Measurements from ENCODE around the gene GIT2. TPM values are rescaled to one million over a fixed set of nuclear protein-coding genes. Genes with fewer than 3 reads are reported as not detected.

GIT2 gene
- total and polyA plus RNA-seq, 2 of the 13 experiments (the other 11 are each of a cell fraction or from before 2014, with no cell fraction given): 18.4 to 19.8 TPM

- H3K4me1 ChIP-seq (ENCODE audit: insufficient read depth, low read length): peaks cover 65% of the 10 kb centered on the region
- no peaks in the 10 kb centered on the region for H4K20me1 ChIP-seq (ENCODE audit: insufficient read depth, low read length)
- H3K36me3 ChIP-seq (replicated peaks in 1 of 2; ENCODE audit: control insufficient read depth in 1 of 2, insufficient read depth in 2 of 2, low read length in 2 of 2): no peaks in the 10 kb centered on the region
- no peak for DNase-seq (ENCODE audit: low spot score)
- in situ Hi-C loops (cut with HindIII; ENCODE audit: extremely low pct_ligation_motif_present, low pct_unique_long_range_greater_than_20kb) (no loop called here), intact Hi-C loops (cut with micrococcal nuclease; ENCODE audit: unreplicated experiment) (no loop called here)
- H3K4me2 ChIP-seq (ENCODE audit: low read depth, low read length): peak overlapping the region; percentile 54
- H3K9me3 ChIP-seq (ENCODE audit: low read length): no peaks in the 10 kb centered on the region
- H3K27ac ChIP-seq (ENCODE audit: extremely low read length, insufficient read depth, low read length): no peak overlapping the region
- no peaks in the 10 kb centered on the region for H3K79me2 ChIP-seq (ENCODE audit: insufficient read depth, low read length)
- ATAC-seq: peak; percentile 22; the same call in 2 of the 3 replicates
- POLR2A ChIA-PET: interaction anchor here (0.9 kb wide), 1 partner anchor 10 kb away, joined by 6 read pairs; the partner anchor contains the start of gene TCHP
- BruUV-seq (replicated peaks): no TSS peak
- no peak overlapping the region for H2AFZ ChIP-seq (ENCODE audit: low read length)
- 2% methylated on average over 13 of the region's 13 CpGs for WGBS (ENCODE audit: low lambda C conversion rate)
- peaks cover 0 to 3% of the 10 kb centered on the region in 2 experiments; a peak in 1 of 5 replicates for H3K27me3 ChIP-seq (ENCODE audit: control insufficient read depth in 1 of 2, insufficient read depth in 2 of 2, low read length in 2 of 2)
- CTCF ChIA-PET (ENCODE audit: low intra/inter-chr PET ratio, low total read pairs): no interaction called here
- H3K9ac ChIP-seq (ENCODE audit: insufficient read depth, low read depth, low read length): no peak overlapping the region
- no peak for FAIRE-seq
- H3K4me3 ChIP-seq (replicated peaks in 1 of 3; ENCODE audit: insufficient read depth in 1 of 3, low read depth in 2 of 3, low read length in 3 of 3): 0 out of 6 replicates have a peak overlapping the region, but pooled peaks of 1 of the 3 experiments have one; percentile 32
- TF ChIP-seq SOX13 (IDR thresholded peaks at IDR 0.05) (no peak), SOX13 (CRISPR knock-in tag; conservative IDR thresholded peaks at IDR 0.05 in 1 of 2, IDR thresholded peaks at IDR 0.05 in 1 of 2) (no peak), TCF7L2 (IDR thresholded peaks at IDR 0.05; ENCODE audit: low read depth, low read length) (no peak), NFYB (CRISPR knock-in tag; IDR thresholded peaks at IDR 0.05) (no peak), ZNF432 (CRISPR knock-in tag; IDR thresholded peaks at IDR 0.05; ENCODE audit: borderline replicate concordance) (no peak), ZNF747 (CRISPR knock-in tag; IDR thresholded peaks at IDR 0.05; ENCODE audit: borderline replicate concordance) (no peak), SAP130 (CRISPR knock-in tag; IDR thresholded peaks at IDR 0.05; ENCODE audit: low read depth) (peak; percentile 16; the same call in 1 of the 2 replicates), SOX6 (IDR thresholded peaks at IDR 0.05) (no peak), SOX6 (CRISPR knock-in tag; IDR thresholded peaks at IDR 0.05) (no peak), MTF2 (CRISPR knock-in tag; IDR thresholded peaks at IDR 0.05; ENCODE audit: borderline replicate concordance) (no peak), ZMYM2 (CRISPR knock-in tag; IDR thresholded peaks at IDR 0.05) (no peak), ZSCAN21 (CRISPR knock-in tag; IDR thresholded peaks at IDR 0.05; ENCODE audit: borderline replicate concordance) (no peak), ZNF788 (CRISPR knock-in tag; IDR thresholded peaks at IDR 0.05; ENCODE audit: borderline replicate concordance) (no peak), GLI4 (CRISPR knock-in tag; IDR thresholded peaks at IDR 0.05; ENCODE audit: borderline replicate concordance) (no peak), ZNF614 (CRISPR knock-in tag; IDR thresholded peaks at IDR 0.05; ENCODE audit: borderline replicate concordance) (no peak), ZNF724P (CRISPR knock-in tag; IDR thresholded peaks at IDR 0.05; ENCODE audit: borderline replicate concordance) (no peak), HNF4A (CRISPR knock-in tag; IDR thresholded peaks at IDR 0.05) (peak; percentile 13; the same call in 1 of the 2 replicates), ZNF20 (CRISPR knock-in tag; IDR thresholded peaks at IDR 0.05) (no peak), ZNF569 (CRISPR knock-in tag; IDR thresholded peaks at IDR 0.05; ENCODE audit: borderline replicate concordance) (no peak), RAD21 (CRISPR knock-in tag; IDR thresholded peaks at IDR 0.05) (no peak), ZNF253 (CRISPR knock-in tag; IDR thresholded peaks at IDR 0.05; ENCODE audit: borderline replicate concordance) (no peak), ZNF766 (CRISPR knock-in tag; IDR thresholded peaks at IDR 0.05; ENCODE audit: borderline replicate concordance) (no peak), ZNF317 (CRISPR knock-in tag; IDR thresholded peaks at IDR 0.05) (peak; percentile 92), TEAD3 (CRISPR knock-in tag; optimal IDR thresholded peaks at IDR 0.05; ENCODE audit: borderline replicate concordance) (peak; percentile 36), MYNN (CRISPR knock-in tag; IDR thresholded peaks at IDR 0.05; ENCODE audit: low read depth) (no peak), REL (CRISPR knock-in tag; conservative IDR thresholded peaks at IDR 0.05) (no peak), MED1 (CRISPR knock-in tag; IDR thresholded peaks at IDR 0.05) (0 out of 2 replicates have a peak, but pooled peaks have one; percentile 18), RARA (CRISPR knock-in tag; IDR thresholded peaks at IDR 0.05) (peak; percentile 77), POLR2AphosphoS2 (IDR thresholded peaks at IDR 0.05; ENCODE audit: low read depth, low read length) (no peak), NFE2 (CRISPR knock-in tag; IDR thresholded peaks at IDR 0.05) (no peak), ZNF230 (CRISPR knock-in tag; IDR thresholded peaks at IDR 0.05) (no peak)
Measured at GRCh38 chr12:109890620-109891170, 105.5 kb downstream of the GIT2 start.

Data from HepG2 (cell line).